Spleen (tissue), 11 donors: ENCODE results near the gene RAG2. TPM values are rescaled to one million over a fixed set of nuclear protein-coding genes. Genes with fewer than 3 reads are reported as not detected.
A peak's percentile ranks its signal among the peaks of the same experiment; 100 is the strongest.

Source experiments
- DNase-seq: peaks from one replicate; pipeline ENCODE4 v3.0.0-alpha.2; 2020
- H3K27ac ChIP-seq, 8 donors: fragments of 200-600 bp; sonication (generic) in 7 of 8; 1 replicate in 4 of 8; 2 replicates in 4 of 8; pipeline versions ENCODE4 v1.5.0 to v1.8.0; 2016 to 2021; ENCODE audit warnings: inconsistent platforms in 4 of 8, mild to moderate bottlenecking in 4 of 8, moderate library complexity in 1 of 8
- H3K27me3 ChIP-seq, 7 donors: fragments of 200-600 bp; sonication (generic) in 6 of 7; replicated peaks in 1 of 7; 1 replicate in 4 of 7; 2 replicates in 3 of 7; pipeline versions ENCODE4 v1.5.0 to v1.8.0; 2016 to 2021; ENCODE audit warnings: inconsistent platforms in 3 of 7, mild to moderate bottlenecking in 1 of 7
- H3K36me3 ChIP-seq, 6 donors: fragments of 200-600 bp; sonication (generic) in 5 of 6; 1 replicate in 4 of 6; 2 replicates in 2 of 6; pipeline versions ENCODE4 v1.5.0 to v1.8.0; 2016 to 2021; ENCODE audit warnings: inconsistent platforms in 2 of 6
- H3K4me1 ChIP-seq, 6 donors: fragments of 200-600 bp; sonication (generic) in 5 of 6; 1 replicate in 3 of 6; 2 replicates in 3 of 6; pipeline versions ENCODE4 v1.5.0 to v1.8.0; 2016 to 2021; ENCODE audit warnings: inconsistent platforms in 3 of 6
- H3K4me3 ChIP-seq, 8 donors: fragments of 200-600 bp; sonication (generic) in 7 of 8; 1 replicate in 4 of 8; 2 replicates in 4 of 8; pipeline versions ENCODE4 v1.5.0 to v1.8.0; 2016 to 2021; ENCODE audit warnings: inconsistent platforms in 4 of 8, mild to moderate bottlenecking in 4 of 8, moderate library complexity in 2 of 8
- H3K9me3 ChIP-seq, 8 donors: fragments of 200-600 bp; sonication (generic) in 7 of 8; 1 replicate in 4 of 8; 2 replicates in 4 of 8; pipeline versions ENCODE4 v1.5.0 to v1.8.0; 2016 to 2021; ENCODE audit warnings: inconsistent platforms in 4 of 8
- CTCF ChIP-seq, 11 experiments: fragments of 200-600 bp in 7 of 11; fragments of 450-650 bp in 4 of 11; sonication (generic) in 4 of 11; IDR thresholded peaks in 8 of 11; conservative IDR thresholded peaks in 3 of 11; 1 replicate in 7 of 11; 2 replicates in 4 of 11; pipeline versions ENCODE4 v1.4.0 to v1.8.0; 2016 to 2021; ENCODE audit warnings: antibody characterized with exemption in 11 of 11, inconsistent platforms in 4 of 11, mild to moderate bottlenecking in 1 of 11
- POLR2A ChIP-seq, 3 donors: fragments of 450-650 bp; IDR thresholded peaks; one replicate each; pipeline ENCODE4 v1.5.1; 2017; ENCODE audit warnings: antibody characterized with exemption in 3 of 3, mild to moderate bottlenecking in 1 of 3
- POLR2AphosphoS5 ChIP-seq, 3 donors: sonication (generic); formaldehyde crosslinking; IDR thresholded peaks; one replicate each; pipeline ENCODE4 v1.5.1; 2017; ENCODE audit warnings: antibody characterized with exemption in 3 of 3
- WGBS, 5 donors: extraction: QIAGEN DNeasy Blood & Tissue Kit in 3 of 5; methylation state at CpG; one replicate each; pipeline versions ENCODE4 v1.1.5 to v1.1.7; 2013 to 2018; 5-methylcytosine and 5-hydroxymethylcytosine counted together
- intact Hi-C: fragments of 100-400 bp; cut with DNase I; formaldehyde crosslinking; loops from one replicate; pipeline ENCODE4 v1.15.0; 2023; ENCODE audit warnings: low total_unique reads
- polyA plus RNA-seq, 3 donors: library from polyadenylated mRNA; stranded (reverse); fragments of 200-250 nt; gene quantifications; one replicate each; pipeline ENCODE4 v1.2.1, GENCODE V29; 2013
- total RNA-seq, 7 donors: library from RNA; depleted of rRNA in 3 of 7; stranded (reverse); fragments of >200 nt in 3 of 7; fragmentation: NEBNext Ultra II Directional in 4 of 7; extraction: Animal tissue kit (Norgen Biotek cat#: 25700) in 4 of 7; gene quantifications; one replicate each; pipeline versions ENCODE4 v1.1.0 to v1.2.1, GENCODE V29; 2016 to 2021
- donor health status: healthy with polysubstance abuse.
- donor health status: DM: no; HTN: no; CAD: no; lungs with moderate emphysema.
- donor health status: DM: no; HTN: no; CAD: no.
- donor health status: Bipolar disorder and iron deficiency.
- donor health status: healthy.
- donor health status: DM: no; HTN: no; CAD: no.
- donor health status: DM: yes; HTN: yes; CAD: no.

Gene RAG2
- total and polyA plus RNA-seq, 10 donors, result not detected

GRCh38 chr11:36600180-36600579 is 2.1 kb upstream of the RAG2 start:
- H3K36me3 ChIP-seq, result no peaks in the 10 kb centered on the region
- intact Hi-C loops, result no loop called here
- peaks cover 0 to 8% (median 4%) of the 10 kb centered on the region in 6 donors for H3K4me1 ChIP-seq
- no peak for TF ChIP-seq CTCF (IDR thresholded peaks at IDR 0.05 in 8 of 11, conservative IDR thresholded peaks at IDR 0.05 in 3 of 11)
- TF ChIP-seq POLR2AphosphoS5 (IDR thresholded peaks at IDR 0.05), result no peak
- no peak for TF ChIP-seq POLR2A (IDR thresholded peaks at IDR 0.05)
- no peak overlapping the region for H3K27ac ChIP-seq
- no peaks in the 10 kb centered on the region for H3K9me3 ChIP-seq
- DNase-seq, result no peak
- WGBS, 5 donors, result 87 to 92% (median 90%) methylated on average over 7 of the region's 7 CpGs
- peaks cover 0 to 5% (median 0%) of the 10 kb centered on the region in 7 donors for H3K27me3 ChIP-seq
- H3K4me3 ChIP-seq, result no peak overlapping the region

- no peak for DNase-seq
- Histone ChIP-seq H3K36me3 (no peaks in the 10 kb centered on the region), H3K4me1 (peaks cover 0 to 23% (median 7%) of the 10 kb centered on the region in 6 donors), H3K27ac (no peak overlapping the region), H3K4me3 (no peak overlapping the region), H3K9me3 (no peaks in the 10 kb centered on the region), H3K27me3 (peaks cover 0 to 26% (median 0%) of the 10 kb centered on the region in 7 donors)
- TF ChIP-seq POLR2AphosphoS5 (IDR thresholded peaks at IDR 0.05) (no peak), CTCF (IDR thresholded peaks at IDR 0.05 in 8 of 11, conservative IDR thresholded peaks at IDR 0.05 in 3 of 11) (no peak), POLR2A (IDR thresholded peaks at IDR 0.05) (no peak)
- intact Hi-C loops, result no loop called here
Measured at GRCh38 chr11:36596880-36597279, 1.2 kb downstream of the RAG2 start.

GRCh38 chr11:36594316-36594989 is 3.6 kb downstream of the RAG2 start, which contains the start of gene IFTAP:
IFTAP (plus strand) TSS chr11:36594502; CDS start chr11:36610104, 15,602 bp downstream.
- H3K4me1 ChIP-seq, result peaks cover 0 to 23% (median 7%) of the 10 kb centered on the region in 6 donors
- TF ChIP-seq POLR2A (IDR thresholded peaks at IDR 0.05), result no peak
- TF ChIP-seq CTCF (IDR thresholded peaks at IDR 0.05 in 8 of 11, conservative IDR thresholded peaks at IDR 0.05 in 3 of 11), result no peak
- peak; percentile 49 to 60 (median 50) for TF ChIP-seq POLR2AphosphoS5 (IDR thresholded peaks at IDR 0.05)
- no peaks in the 10 kb centered on the region for H3K9me3 ChIP-seq
- no peaks in the 10 kb centered on the region for H3K36me3 ChIP-seq
- H3K27ac ChIP-seq, result peak within 1 kb of the TSS in 6 of 8 donors; percentile 10 to 68 (median 37)
- DNase-seq, result peak; percentile 82
- peaks cover 0 to 26% (median 0%) of the 10 kb centered on the region in 7 donors for H3K27me3 ChIP-seq
- 2 to 3% (median 2%) methylated on average over 29 of the region's 29 CpGs for WGBS, 5 donors
- peak within 1 kb of the TSS; percentile 49 to 74 (median 62) for H3K4me3 ChIP-seq
- intact Hi-C loops, result no loop called here

GRCh38 chr11:36591433-36591832 is 6.6 kb downstream of the RAG2 start:
- H3K4me3 ChIP-seq, result no peak overlapping the region
- H3K27ac ChIP-seq, result no peak overlapping the region
- H3K9me3 ChIP-seq, result no peaks in the 10 kb centered on the region
- peaks cover 0 to 26% (median 0%) of the 10 kb centered on the region in 7 donors for H3K27me3 ChIP-seq
- DNase-seq, result no peak
- intact Hi-C loops, result no loop called here
- H3K4me1 ChIP-seq, result peaks cover 0 to 23% (median 7%) of the 10 kb centered on the region in 6 donors
- H3K36me3 ChIP-seq, result no peaks in the 10 kb centered on the region
- 64 to 80% (median 72%) methylated on average over 1 of the region's 1 CpG for WGBS, 5 donors
- TF ChIP-seq POLR2AphosphoS5 (IDR thresholded peaks at IDR 0.05) (no peak), POLR2A (IDR thresholded peaks at IDR 0.05) (no peak), CTCF (IDR thresholded peaks at IDR 0.05 in 8 of 11, conservative IDR thresholded peaks at IDR 0.05 in 3 of 11) (no peak)
